ENCODE results near the gene PRSS3.
"Not testable (repeated sequence)": the region's sequence is repeated elsewhere in the genome, so short reads cannot be mapped to it uniquely, and the experiment has no call there.

The PRSS3 gene

DNA sequence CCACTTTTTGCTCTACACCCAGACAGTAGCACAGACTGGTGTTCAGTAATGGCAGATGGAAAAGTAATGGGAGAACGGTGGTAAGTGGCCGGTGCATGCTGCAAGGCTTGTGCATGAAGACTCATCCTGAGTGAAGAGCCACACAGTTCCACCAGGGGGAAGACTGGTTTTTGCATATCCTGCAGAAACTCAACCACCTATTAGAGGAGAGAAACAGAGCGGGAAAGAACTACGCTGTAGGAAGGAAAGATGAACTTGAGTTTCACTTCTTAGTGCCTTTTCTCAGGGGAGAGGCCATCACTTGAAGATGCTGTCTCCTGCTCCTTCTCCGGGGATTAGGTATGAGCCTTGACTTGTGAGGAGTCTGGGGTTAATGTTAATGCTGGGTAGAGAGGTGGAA lies 9.4 kb upstream of the PRSS3 start:
- no peak for DNase-seq (ENCODE audit: low read depth in 2 of 2, low spot score in 1 of 2)

DNA sequence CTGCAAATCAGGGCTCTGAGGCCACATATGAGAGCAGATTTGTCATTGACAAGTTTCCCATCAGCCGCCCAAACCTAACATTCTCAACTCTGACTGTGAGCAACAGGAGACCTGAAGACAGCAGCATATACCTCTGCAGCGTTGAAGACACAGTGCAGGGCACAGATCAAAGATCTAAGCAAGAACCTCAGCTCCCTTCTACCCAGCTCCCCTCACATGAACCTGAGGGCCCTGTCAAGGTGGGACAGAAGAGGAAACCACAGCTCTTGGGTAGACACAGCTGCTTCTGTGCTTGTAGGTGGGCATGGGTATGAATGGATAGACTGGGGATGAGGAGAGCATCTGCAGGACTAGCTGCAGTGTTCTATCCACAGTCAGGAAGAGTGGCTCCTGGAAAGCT lies 8.7 kb upstream of the PRSS3 start:
- DNase-seq (ENCODE audit: low read depth in 2 of 2, low spot score in 1 of 2), result no peak

DNA sequence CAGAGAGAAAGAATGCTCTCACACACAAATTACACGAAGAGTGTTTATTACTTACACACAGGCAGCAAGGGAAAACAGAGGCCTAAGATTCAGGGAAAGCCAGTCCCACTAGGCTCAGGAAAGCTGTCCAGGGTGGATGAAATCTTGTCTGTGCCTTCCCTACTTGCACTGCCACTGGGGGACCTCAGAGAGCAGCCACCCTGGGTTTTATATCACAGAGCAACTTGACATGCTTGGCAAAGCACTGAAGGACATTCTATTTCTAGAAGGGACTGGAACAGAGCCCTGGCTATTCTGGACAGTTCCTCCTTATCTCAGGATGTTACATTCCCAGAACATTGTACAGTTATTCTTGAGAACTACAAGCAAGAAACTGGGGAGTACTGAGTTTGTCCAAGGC lies 7.5 kb upstream of the PRSS3 start:
- no peak for DNase-seq (ENCODE audit: low read depth in 2 of 2, low spot score in 1 of 2)

DNA sequence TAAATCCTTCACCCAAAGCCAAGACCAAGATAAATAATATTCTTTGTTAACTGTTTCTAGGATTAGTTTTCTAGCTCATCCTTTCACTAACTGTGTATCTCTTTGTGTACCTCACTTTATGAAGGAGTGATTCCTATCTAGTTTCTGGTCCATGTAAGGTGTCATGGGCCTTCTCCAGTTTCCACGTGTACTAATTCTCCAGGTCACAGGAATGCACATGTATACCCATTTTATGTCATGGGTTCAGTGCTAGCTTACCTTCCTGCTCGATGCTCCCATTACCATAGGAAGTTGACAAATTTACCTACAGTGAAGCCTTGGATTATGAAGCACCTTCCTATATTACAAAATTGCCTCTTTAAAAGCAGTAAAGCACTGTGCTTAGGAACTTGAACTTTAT lies 5.9 kb upstream of the PRSS3 start:
- not testable (repeated sequence) for DNase-seq (ENCODE audit: low read depth in 2 of 2, low spot score in 1 of 2)

DNA sequence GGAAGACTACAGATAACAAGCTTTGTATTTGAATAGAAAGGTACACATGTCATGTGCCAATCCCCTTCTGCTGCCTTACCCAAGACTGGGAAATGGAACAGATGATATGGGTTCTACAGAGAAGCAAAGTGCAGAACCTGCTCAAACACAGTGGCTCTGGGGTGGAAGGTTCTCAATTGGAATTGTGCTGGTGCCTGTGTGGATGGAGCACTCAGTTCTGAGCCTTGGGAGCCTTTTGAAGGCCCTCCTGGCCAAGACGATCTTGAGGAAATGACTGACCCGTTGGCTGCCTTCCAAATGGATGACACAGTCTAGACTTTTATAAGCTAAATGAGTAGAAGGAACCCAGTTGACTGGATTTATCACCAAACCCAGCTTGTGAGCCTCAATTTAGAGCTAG lies 4.2 kb upstream of the PRSS3 start:
- DNase-seq (ENCODE audit: low read depth in 2 of 2, low spot score in 1 of 2), result no peak

DNA sequence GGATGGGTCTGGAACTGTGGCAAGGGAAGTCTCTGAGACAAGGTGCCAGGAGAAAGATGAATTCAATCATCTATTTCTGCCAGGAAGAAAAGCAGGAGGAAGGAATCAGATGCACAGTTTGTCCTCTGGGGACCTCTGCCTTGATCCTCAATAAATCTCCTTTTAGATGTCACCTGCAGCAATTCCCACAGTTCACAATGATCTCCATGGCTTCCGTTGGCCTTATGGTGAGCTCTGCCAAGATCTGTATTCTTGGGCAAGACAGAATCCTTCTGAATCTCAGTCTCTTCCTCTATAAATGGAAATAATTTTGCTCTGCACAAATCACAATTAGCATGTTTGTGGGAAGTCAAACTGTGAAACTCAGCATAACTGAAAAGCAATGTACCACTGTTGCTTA lies 1.9 kb upstream of the PRSS3 start:
- not testable (repeated sequence) for DNase-seq (ENCODE audit: low read depth in 2 of 2, low spot score in 1 of 2)

DNA sequence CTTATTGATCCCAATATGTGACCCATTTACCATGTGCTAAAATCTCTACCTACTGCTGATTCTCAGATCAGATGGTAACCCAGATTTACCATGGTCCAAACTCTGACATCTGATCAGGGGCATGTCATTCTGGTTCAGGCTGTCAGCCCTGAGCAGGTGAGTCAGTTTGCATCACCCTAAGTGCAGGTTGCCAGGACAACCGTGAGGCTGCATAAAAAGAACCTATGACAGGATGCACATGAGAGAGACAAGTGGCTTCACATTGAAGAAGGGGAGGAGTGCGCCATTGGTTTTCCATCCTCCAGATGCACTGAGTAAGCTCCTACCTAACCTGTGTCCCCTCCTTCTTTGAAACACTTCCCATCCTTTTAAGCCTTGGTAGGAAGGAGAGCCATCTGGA lies 801 bp upstream of the PRSS3 start:
- no peak for DNase-seq (ENCODE audit: low read depth in 2 of 2, low spot score in 1 of 2)

DNA sequence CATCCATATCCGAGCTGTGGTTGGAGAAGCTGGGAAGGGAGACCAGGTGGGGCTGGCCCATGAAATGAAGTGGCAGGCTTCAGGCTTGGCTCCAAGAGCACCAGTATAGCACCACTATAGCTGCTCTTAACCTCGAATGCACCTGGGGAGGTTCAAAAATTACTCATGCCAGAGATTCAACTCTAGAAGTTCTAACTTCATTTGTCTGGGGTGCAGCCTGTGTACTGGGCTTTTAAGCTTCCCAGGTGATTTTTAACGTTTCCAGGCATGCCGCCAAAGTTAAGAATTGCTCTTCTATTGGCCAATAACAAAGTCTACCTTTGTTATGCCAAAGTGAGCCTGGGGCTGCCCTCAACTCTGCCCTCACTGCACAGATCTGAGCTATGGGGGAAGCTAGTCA lies 458 bp downstream of the PRSS3 start:
- no peak for DNase-seq (ENCODE audit: low read depth in 2 of 2, low spot score in 1 of 2)

DNA sequence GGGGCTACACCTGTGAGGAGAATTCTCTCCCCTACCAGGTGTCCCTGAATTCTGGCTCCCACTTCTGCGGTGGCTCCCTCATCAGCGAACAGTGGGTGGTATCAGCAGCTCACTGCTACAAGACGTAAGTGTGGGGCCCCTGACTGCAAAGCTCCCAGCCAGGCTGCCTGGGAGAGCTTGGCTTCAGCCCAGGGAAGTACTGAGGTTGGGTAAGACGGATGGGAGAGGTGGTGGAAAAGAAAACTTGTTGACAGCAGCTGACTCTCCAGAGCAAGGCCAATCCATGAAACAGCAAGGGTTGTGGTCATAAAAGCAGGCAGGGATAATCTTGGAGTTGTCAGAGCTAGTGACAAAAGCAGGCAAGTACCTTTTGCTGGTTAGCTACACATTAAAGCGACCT lies 1.3 kb downstream of the PRSS3 start:
- not testable (repeated sequence) for DNase-seq (ENCODE audit: low read depth in 2 of 2, low spot score in 1 of 2)

DNA sequence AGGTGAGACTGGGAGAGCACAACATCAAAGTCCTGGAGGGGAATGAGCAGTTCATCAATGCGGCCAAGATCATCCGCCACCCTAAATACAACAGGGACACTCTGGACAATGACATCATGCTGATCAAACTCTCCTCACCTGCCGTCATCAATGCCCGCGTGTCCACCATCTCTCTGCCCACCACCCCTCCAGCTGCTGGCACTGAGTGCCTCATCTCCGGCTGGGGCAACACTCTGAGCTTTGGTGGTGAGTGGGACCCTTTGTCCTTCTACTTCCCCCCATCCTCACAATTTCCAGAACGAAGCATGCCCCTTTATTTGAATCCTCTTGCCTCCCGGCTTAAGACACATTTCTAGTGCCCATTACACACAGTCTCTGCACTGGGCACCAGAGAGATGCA lies 2.5 kb downstream of the PRSS3 start:
- DNase-seq (ENCODE audit: low read depth in 2 of 2, low spot score in 1 of 2), result no peak

DNA sequence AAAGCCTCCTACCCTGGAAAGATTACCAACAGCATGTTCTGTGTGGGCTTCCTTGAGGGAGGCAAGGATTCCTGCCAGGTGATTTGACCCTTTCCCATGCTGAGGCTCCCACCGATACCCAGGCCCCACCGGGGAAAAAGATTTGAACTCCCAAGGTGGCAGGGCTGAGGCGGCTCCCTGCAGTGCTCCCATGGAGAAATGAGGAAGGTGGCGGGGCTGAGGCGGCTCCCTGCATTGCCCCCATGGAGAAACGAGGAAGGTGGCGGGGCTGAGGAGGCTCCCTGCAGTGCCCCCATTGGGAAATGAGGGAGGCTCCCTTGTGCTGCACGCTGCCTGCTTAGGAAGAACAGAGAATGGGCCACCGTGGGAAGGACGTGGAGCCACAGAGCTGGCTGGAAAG lies 3.2 kb downstream of the PRSS3 start:
- no peak for DNase-seq (ENCODE audit: low read depth in 2 of 2, low spot score in 1 of 2)

DNA sequence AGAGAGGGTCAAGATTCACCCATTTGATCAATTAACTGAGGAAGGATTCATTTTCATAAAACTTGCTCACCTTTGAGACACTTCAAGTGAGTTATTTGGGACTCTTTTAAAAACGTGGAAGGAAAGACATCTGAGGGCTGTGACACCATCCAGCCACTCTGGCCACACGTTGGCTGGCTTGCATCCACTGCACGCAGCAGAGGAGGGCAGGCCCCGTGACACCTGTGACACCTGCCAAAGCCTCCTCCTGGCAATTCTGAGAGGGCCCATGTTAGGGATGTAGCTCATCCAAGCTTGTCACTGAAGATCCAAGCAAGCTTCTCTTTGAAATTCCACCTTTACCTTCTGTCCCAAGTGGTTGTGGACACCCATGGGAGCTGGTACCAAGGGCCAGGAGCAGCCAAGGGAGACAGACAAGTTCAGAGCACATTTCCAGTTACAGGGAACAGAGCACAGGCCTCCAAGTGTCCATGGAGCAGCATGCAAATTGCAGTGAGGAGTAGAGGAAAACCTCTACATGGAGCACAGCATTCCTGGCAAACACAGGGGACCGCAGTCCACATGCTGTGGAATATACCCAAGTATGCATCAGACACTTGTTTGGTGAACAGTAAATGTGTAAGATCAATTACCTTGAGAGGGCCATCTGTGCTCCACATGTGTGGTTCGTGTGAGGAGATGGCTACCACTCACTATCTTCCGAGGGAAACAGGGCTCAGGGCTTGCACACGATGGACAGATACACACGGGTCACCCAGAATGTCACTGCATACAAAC lies 4.8 kb downstream of the PRSS3 start:
- DNase-seq (ENCODE audit: low read depth in 2 of 2, low spot score in 1 of 2), result no peak

DNA sequence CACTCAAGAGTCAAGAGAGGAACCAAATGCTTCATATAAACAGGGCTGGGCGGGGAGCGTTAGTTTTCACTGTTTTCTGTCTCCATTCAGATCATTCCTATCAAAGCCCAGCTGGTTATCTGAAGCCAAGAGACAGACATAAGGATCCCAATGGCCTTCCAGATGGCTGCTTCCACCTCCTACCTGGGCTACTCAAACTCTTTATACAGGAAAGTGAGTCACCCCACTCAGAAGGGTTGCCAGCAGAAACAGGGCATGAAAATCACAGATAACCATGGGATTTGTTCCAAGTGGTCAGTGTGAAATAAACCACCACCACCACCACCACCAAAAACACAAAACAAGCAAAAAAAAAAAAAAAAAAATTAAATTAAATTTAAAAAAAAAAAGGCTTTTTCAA lies 5.5 kb downstream of the PRSS3 start:
- DNase-seq (ENCODE audit: low read depth in 2 of 2, low spot score in 1 of 2), result no peak

DNA sequence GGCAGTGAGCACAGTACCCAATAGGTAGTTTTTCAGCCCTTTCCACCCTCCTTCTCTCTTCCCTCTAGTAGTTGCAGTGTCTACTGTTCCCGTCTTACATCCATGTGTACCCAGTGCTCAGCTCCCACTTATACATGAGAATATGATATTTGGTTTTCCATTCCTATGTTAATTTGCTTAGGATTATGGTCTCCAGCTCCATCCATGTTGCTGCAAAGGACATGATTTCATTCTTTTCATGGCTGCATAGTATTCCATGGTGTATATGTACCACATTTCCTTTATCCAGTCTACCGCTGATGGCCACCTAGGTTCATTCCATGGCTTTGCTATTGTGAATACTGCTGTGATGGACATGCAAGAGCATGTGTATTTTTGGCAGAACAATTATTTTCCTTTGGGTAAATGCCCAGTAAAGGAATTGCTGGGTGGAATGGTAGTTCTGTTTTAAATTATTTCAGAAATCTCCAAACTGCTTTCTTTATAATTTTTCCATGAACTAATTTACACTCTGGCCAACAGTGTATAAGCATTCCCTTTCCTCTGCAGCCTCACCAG lies 6.7 kb downstream of the PRSS3 start:
- DNase-seq (ENCODE audit: low read depth in 2 of 2, low spot score in 1 of 2), result not testable (repeated sequence)

DNA sequence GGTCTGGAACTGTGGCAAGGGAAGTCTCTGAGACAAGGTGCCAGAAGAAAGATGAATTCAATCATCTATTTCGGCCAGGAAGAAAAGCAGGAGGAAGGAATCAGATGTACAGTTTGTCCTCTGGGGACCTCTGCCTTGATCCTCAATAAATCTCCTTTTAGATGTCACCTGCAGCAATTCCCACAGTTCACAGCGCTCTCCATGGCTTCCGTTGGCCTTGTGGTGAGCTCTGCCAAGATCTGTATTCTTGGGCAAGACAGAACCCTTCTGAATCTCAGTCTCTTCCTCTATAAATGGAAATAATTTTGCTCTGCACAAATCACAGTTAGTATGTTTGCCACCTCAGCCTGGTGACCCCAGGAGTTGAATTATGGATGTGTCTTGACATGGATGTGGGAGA lies 8.8 kb downstream of the PRSS3 start:
- not testable (repeated sequence) for DNase-seq (ENCODE audit: low read depth in 2 of 2, low spot score in 1 of 2)

DNA sequence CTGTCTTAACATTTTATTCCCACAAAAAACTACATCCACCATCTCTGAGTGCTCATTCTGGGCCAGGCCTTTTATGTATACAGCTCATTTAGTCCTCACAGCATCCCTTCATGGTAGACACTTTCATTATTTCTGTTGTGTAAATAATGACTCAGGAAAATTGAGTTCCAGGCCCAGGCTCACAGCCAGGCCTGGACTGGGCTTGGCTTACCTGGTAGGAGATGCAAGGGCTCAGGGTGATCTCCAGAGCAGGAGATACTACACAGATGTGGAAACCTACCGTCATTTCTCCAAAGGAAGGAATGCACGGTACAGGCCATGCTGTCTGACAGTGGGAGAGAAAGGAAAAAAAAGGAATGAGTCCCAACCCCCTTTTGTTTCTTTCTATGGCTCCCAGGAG lies 11.8 kb downstream of the PRSS3 start:
- DNase-seq (ENCODE audit: low read depth in 2 of 2, low spot score in 1 of 2), result not testable (repeated sequence)

DNA sequence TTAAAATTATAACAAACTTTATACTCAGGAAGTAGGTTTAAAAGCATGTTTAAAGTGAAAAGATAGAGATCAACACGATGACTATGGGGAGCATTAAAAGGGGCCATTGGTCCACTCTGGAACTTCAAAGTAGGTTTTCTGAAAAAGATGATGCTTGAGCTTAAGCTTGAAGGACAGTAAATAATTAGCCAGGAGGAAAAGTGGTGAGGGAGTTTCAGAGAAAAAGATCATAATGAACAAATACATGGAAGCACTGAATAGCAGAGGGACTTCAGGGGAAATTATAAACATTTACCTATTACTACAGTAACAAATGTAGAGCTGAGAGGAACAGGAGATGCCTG lies 13.6 kb downstream of the PRSS3 start:
- DNase-seq (ENCODE audit: low read depth in 2 of 2, low spot score in 1 of 2), result not testable (repeated sequence)

DNA sequence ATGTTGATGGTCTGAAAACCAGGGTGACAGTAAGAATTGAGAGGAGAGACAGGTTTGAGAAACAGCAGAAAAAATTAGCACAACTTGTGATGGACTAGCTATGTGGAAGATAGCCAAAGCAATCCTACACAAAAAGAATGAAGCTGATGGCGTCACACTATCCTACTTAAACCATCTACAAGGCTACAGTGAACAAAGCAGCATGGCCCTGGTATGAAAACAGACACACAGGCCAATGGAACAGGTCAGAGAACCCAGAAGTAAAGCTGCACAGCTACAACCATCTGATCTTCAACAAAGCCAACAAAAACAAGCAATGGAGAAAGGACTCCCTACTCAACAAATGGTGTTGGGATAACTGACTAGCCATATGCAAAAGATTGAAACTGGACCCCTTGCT lies 14.1 kb downstream of the PRSS3 start:
- DNase-seq (ENCODE audit: low read depth in 2 of 2, low spot score in 1 of 2), result no peak

DNA sequence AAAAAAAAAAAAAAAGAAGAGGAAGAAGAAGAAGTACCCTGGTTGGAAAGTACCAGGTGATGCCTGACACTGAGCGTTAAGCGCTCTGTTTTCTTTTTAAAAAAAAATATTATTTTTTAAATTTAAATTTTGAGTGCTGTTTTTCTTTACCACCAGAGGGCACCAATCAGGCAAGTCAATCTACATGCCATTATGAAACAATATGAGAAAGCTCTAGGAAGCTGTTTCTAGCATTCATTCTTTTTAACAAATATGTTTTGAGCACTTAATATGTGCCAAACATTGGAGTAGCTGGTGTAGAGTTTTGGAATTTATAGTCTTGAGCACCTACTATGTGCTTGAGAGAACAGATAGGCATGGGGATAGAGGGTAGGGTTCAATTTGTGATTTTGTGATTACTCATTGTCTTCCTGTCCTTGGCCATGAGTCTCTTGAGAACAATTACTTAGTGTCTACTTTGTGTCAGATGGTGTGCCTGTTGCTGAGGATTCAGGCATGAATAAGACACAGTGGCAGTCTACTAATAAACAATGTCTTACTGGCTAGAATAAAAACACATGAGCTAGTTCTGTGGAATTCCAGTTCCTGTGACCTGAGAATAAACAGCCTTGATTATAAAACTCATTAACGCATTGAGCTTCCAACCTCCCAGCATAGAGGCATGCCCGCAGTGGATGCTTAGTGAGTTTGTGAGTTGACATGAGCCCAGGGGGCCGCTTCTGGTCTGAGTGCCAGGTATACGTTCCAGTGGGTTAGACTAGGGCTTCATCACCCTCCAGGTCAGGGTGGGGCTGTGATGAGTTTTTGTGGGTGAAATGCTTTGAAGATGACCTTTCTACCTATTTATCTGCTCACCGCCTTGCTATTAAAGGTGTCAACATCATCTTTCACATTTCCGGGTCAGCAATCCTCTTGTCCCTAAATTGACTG lies 18.6 kb downstream of the PRSS3 start:
- no peak for DNase-seq (ENCODE audit: low read depth in 2 of 2, low spot score in 1 of 2)

DNA sequence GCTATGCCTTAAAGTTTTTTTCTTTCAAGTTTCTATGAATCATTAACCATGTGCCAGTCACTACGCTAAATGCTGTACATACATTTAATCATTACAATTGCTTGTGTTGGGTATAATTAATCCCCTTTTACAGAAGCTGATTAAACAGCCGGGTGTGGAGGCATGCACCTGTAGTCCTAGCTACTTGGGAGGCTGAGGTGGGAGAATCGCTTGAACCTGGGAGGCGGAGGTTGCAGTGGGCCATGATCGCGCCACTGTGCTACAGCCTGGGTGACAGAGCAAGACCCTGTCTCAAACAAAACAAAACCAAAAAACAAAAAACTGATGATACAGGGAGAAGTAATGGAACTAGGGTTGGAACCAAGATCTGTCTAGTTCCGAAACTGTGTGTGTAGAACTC lies 20.4 kb downstream of the PRSS3 start:
- no peak for DNase-seq (ENCODE audit: low read depth in 2 of 2, low spot score in 1 of 2)

DNA sequence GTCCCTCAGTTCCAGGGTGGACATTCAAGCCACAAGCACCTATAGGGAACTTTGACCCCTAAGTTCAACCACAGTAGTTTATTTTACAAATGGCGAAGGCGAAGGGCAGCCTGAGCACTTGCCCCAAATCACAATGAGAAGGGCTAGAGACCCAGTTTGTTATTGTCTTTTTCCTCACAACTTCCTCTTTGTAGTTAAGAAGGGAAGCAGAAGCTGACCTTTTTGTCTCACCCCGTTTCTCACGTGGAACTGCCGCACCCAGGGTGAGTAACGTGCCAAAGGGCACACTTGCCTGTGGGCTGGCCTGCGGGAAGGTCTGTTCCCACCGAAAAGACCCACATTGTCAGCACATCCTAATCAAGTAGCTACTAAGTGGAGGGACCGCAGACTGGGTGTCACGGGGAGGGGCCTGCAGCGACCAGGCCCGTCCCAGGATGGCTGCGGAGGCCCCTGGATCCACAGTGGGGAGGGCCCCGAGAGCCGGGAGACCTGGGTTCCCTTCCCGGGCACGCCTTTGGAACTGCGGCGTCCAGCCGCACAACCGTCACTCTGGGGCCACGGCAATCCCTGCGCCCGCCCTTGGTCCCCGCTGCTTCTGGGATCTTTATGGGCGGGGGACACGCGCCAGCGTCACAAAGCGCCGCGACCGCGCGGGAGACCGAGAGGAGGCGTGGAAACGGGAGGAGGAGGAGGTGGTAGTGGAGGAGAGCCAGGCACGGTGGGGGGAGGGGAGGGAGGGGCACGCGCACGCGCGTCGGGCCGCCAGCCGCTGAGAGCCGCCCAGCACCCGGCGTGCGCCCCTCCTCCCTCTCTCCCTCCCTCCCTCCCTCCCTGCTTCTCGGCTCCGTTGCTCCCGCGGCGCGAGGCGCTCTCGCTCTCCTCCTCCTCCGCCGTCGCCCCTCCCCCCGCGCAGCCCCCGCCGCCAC lies 21.2 kb downstream of the PRSS3 start, which contains the start of gene UBE2R2:
Gene UBE2R2, plus strand, starts transcription at position 834 of the 926 bp plus-strand sequence. CDS start 598 bp downstream, outside the sequence.
- peak; percentile 84 to 88 for DNase-seq (ENCODE audit: low read depth in 2 of 2, low spot score in 1 of 2)
